GM12878 (cell line): ENCODE measurements around the gene TMPRSS3. TPM values are rescaled to one million over a fixed set of nuclear protein-coding genes. Genes with fewer than 3 reads are reported as not detected.

Source experiments
- ATAC-seq: fragments of 200-7000 bp; cut with Tn5 transposase; 3 replicates; pipeline ENCODE4 v1.9.1; 2020; ENCODE audit warnings: mild to moderate bottlenecking, moderate library complexity
- BruUV-seq: library from RNA; stranded (reverse); fragments of 400-500 nt; replicated peaks from 2 replicates; lab custom pipeline; 2021; lab: Mats Ljungman, UMichigan
- CTCF ChIA-PET: fragments of 300-600 bp; sonication (Branson Sonifier 250); formaldehyde crosslinking; extraction: SDS; loops from one replicate; lab custom pipeline; 2021; ENCODE audit warnings: inconsistent platforms; lab: Yijun Ruan, JAX
- POLR2A ChIA-PET: fragments of 350-600 bp; formaldehyde crosslinking; extraction: SDS; loops from one replicate; lab custom pipeline; 2021; ENCODE audit warnings: inconsistent platforms; lab: Charles Lee
- RAD21 ChIA-PET: fragments of 300-600 bp; sonication (Branson Sonifier 250); formaldehyde crosslinking; loops from one replicate; lab custom pipeline; 2023; ENCODE audit warnings: antibody characterized with exemption; ENCODE audit not compliant: unreplicated experiment; lab: Charles Lee
- SMC1A ChIA-PET: fragments of 300-600 bp; sonication (Branson Sonifier 250); formaldehyde crosslinking; loops from one replicate; lab custom pipeline; 2023; ENCODE audit not compliant: unreplicated experiment, uncharacterized antibody; lab: Charles Lee
- DNase-seq: peaks from one replicate; pipeline ENCODE4 v3.0.0-alpha.2; 2011; ENCODE audit warnings: low read depth, low spot score
- FAIRE-seq: peaks from 3 replicates; lab custom pipeline; 2011; peaks lifted over from hg19 to GRCh38; lab: Jason Lieb, UNC
- H2AFZ ChIP-seq: 2 replicates; pipeline ENCODE4 v1.6.0; 2011; ENCODE audit warnings: low read depth, low read length, control low read depth; ENCODE audit not compliant: control insufficient read depth
- H3K27ac ChIP-seq: 2 replicates; pipeline ENCODE4 v1.5.1; 2011; ENCODE audit warnings: control low read depth; ENCODE audit not compliant: control insufficient read depth, insufficient read depth
- H3K27me3 ChIP-seq, 2 experiments: replicated peaks in 1 of 2; 2 replicates each; pipeline versions ENCODE4 v1.6.0 to v1.6.1; 2011; ENCODE audit warnings: low read length in 1 of 2; ENCODE audit not compliant: control insufficient read depth in 2 of 2, insufficient read depth in 2 of 2
- H3K36me3 ChIP-seq, 2 experiments: 2 replicates each; pipeline ENCODE4 v1.5.1; 2011; ENCODE audit warnings: low read length in 1 of 2; ENCODE audit not compliant: control insufficient read depth in 2 of 2, insufficient read depth in 2 of 2
- H3K4me1 ChIP-seq: 2 replicates; pipeline ENCODE4 v1.6.1; 2011; ENCODE audit warnings: mild to moderate bottlenecking, low read length, moderate library complexity, mixed read lengths; ENCODE audit not compliant: control insufficient read depth, insufficient read depth
- H3K4me2 ChIP-seq: 2 replicates; pipeline ENCODE4 v1.6.0; 2011; ENCODE audit warnings: control low read depth; ENCODE audit not compliant: control insufficient read depth, insufficient read depth
- H3K4me3 ChIP-seq: fragments of 200-600 bp; sonication (generic); 2 replicates; pipeline ENCODE4 v1.5.1; 2016
- H3K79me2 ChIP-seq: 2 replicates; pipeline ENCODE4 v1.6.0; 2011; ENCODE audit warnings: low read length; ENCODE audit not compliant: control insufficient read depth, insufficient read depth
- H3K9ac ChIP-seq: 2 replicates; pipeline ENCODE4 v1.8.0; 2011; ENCODE audit warnings: low read length, control low read depth, mixed read lengths; ENCODE audit not compliant: control insufficient read depth, insufficient read depth
- H3K9me3 ChIP-seq: replicated peaks from 3 replicates; pipeline ENCODE4 v1.5.1; 2011; ENCODE audit warnings: mild to moderate bottlenecking, low read length; ENCODE audit not compliant: control insufficient read depth, insufficient read depth
- H4K20me1 ChIP-seq: 2 replicates; pipeline ENCODE4 v1.6.0; 2011; ENCODE audit not compliant: control insufficient read depth, insufficient read depth
- CEBPZ ChIP-seq: fragments of 150-350 bp; IDR thresholded peaks from 2 replicates; pipeline ENCODE4 v1.6.1; 2016; ENCODE audit warnings: low read depth, low read length
- CHD1 ChIP-seq: IDR thresholded peaks from 2 replicates; pipeline ENCODE4 v1.6.1; 2012; ENCODE audit warnings: low read depth, low read length, improper control_type of control experiment
- MXI1 ChIP-seq: fragments of 150-350 bp; IDR thresholded peaks from 2 replicates; pipeline ENCODE4 v1.6.1; 2011; ENCODE audit warnings: low read depth, mild to moderate bottlenecking, inconsistent platforms, low read length, improper control_type of control experiment
- ZBTB4 ChIP-seq: fragments of 450-650 bp; formaldehyde crosslinking; IDR thresholded peaks from 2 replicates; pipeline ENCODE4 v1.4.0; 2022; ENCODE audit warnings: mild to moderate bottlenecking, moderate library complexity
- ZNF622 ChIP-seq: fragments of 450-650 bp; IDR thresholded peaks from 2 replicates; pipeline ENCODE4 v1.6.1; 2017; ENCODE audit warnings: mild to moderate bottlenecking, inconsistent platforms
- in situ Hi-C: fragments of 300-500 bp; cut with MboI; formaldehyde crosslinking; loops from 9 replicates; pipeline ENCODE4 v1.14.3; 2018; ENCODE audit warnings: mixed read lengths
- intact Hi-C: fragments of 100-400 bp; cut with micrococcal nuclease; formaldehyde crosslinking; loops from one replicate; pipeline ENCODE4 v1.14.2; 2022; ENCODE audit not compliant: unreplicated experiment
- polyA plus RNA-seq, 11 experiments: library from polyadenylated mRNA; depleted of rRNA in 4 of 11; unstranded in 6 of 11; stranded (reverse) in 5 of 11; fragments of >200 nt; fragmentation: Nextera tagmentation in 4 of 11; fragmentation: Illumina TruSeq in 1 of 11; extraction: Ambion mirVana in 4 of 11; extraction: Trizol in 1 of 11; gene quantifications; 1 replicate in 1 of 11; 2 replicates in 10 of 11; pipeline versions ENCODE4 v1.2.1 to v1.2.3, GENCODE V29; 2011 to 2016; ENCODE audit warnings: inconsistent platforms in 2 of 11, missing spikeins in 2 of 11, low read depth in 1 of 11
- total RNA-seq, 4 experiments: library from RNA; depleted of rRNA in 3 of 4; stranded (reverse); fragments of >200 nt in 3 of 4; fragmentation: Illumina TruSeq in 1 of 4; extraction: Trizol in 1 of 4; gene quantifications; 2 replicates each; pipeline versions ENCODE4 v1.2.1 to v1.2.3, GENCODE V29; 2013 to 2021
- TF ChIP-seq, protein P1 (sequence below): fragments of 450-650 bp; IDR thresholded peaks from 2 replicates; pipeline ENCODE4 v1.6.1; 2016; ENCODE audit warnings: mild to moderate bottlenecking
- TF ChIP-seq, protein P2 (sequence below): fragments of 450-650 bp; IDR thresholded peaks from 2 replicates; pipeline ENCODE4 v1.6.1; 2014; ENCODE audit warnings: mild to moderate bottlenecking

TMPRSS3 gene
- total and polyA plus RNA-seq, 10 of the 15 experiments (the other 5 are each of a cell fraction or from before 2014, with no cell fraction given): 0.51 to 1.5 (median 0.82) TPM; not detected in 1

DNA sequence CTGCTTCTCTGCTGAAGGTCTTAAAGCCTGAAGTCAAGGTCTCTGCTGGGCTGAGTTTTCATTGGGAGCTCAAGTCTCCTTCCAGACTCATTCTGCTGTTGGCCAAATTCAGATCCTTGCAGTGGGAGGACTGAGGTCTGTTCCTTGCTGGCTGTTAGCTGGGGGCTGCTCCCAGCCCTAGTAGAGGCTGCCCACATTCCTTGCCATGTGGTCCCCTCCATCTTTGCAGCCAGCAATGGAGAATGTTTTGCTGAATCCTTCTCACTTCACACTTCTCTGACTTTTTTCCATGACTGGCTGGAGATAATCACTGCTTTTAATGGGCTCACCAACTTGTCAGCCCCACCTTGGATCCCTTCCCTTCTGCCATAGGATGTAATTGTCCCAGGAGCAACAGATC is 41.1 kb upstream of the TMPRSS3 start:
- H4K20me1 ChIP-seq: no peaks in the 10 kb centered on the region
- no peak for FAIRE-seq
- TF ChIP-seq CEBPZ (no peak), MXI1 (no peak), ZNF622 (no peak), CHD1 (no peak), ZBTB4 (no peak)
- TF ChIP-seq, protein P1, sequence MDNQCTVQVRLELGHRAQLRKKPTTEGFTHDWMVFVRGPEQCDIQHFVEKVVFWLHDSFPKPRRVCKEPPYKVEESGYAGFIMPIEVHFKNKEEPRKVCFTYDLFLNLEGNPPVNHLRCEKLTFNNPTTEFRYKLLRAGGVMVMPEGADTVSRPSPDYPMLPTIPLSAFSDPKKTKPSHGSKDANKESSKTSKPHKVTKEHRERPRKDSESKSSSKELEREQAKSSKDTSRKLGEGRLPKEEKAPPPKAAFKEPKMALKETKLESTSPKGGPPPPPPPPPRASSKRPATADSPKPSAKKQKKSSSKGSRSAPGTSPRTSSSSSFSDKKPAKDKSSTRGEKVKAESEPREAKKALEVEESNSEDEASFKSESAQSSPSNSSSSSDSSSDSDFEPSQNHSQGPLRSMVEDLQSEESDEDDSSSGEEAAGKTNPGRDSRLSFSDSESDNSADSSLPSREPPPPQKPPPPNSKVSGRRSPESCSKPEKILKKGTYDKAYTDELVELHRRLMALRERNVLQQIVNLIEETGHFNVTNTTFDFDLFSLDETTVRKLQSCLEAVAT: no peak
- TF ChIP-seq, protein P2, sequence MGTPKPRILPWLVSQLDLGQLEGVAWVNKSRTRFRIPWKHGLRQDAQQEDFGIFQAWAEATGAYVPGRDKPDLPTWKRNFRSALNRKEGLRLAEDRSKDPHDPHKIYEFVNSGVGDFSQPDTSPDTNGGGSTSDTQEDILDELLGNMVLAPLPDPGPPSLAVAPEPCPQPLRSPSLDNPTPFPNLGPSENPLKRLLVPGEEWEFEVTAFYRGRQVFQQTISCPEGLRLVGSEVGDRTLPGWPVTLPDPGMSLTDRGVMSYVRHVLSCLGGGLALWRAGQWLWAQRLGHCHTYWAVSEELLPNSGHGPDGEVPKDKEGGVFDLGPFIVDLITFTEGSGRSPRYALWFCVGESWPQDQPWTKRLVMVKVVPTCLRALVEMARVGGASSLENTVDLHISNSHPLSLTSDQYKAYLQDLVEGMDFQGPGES: no peak
- TF ChIP-seq, all 136 proteins: peak for 0
- H3K9me3 ChIP-seq: peaks cover 6% of the 10 kb centered on the region
- DNase-seq (no peak), ATAC-seq (no peak)
- intact Hi-C loops (no loop called here), in situ Hi-C loops (no loop called here)
- no peaks in the 10 kb centered on the region for H3K27me3 ChIP-seq
- ChIA-PET CTCF (interaction anchor here (1.7 kb wide), 1 partner anchor 10 kb away, joined by 4 read pairs; no protein-coding TSS in a partner anchor), RAD21 (interaction anchor here (0.5 to 1.6 kb wide), 3 partner anchors 13 to 25 kb away, joined by 3 read pairs; no protein-coding TSS in a partner anchor), SMC1A (interaction anchor here (0.8 to 8.6 kb wide), 5 partner anchors 13 to 160 kb away, joined by 3 to 68 read pairs (median 4); no protein-coding TSS in a partner anchor), POLR2A (interaction anchor here (1.2 to 2.7 kb wide), 4 partner anchors 10 to 51 kb away, joined by 3 to 9 read pairs (median 7); no protein-coding TSS in a partner anchor)
- no peak overlapping the region for H3K4me3 ChIP-seq
- no peak overlapping the region for H2AFZ ChIP-seq
- H3K4me1 ChIP-seq: peaks cover 18% of the 10 kb centered on the region
- H3K9ac ChIP-seq: no peak overlapping the region
- no peaks in the 10 kb centered on the region for H3K36me3 ChIP-seq
- no peak overlapping the region for H3K27ac ChIP-seq
- no TSS peak for BruUV-seq
- H3K4me2 ChIP-seq: no peak overlapping the region
- no peaks in the 10 kb centered on the region for H3K79me2 ChIP-seq
